Hematopoietic multipotent progenitor cell treated with erythropoietin and hydrocortisone succinate and interleukin-3 and kit ligand, for 8 days (in vitro differentiated cells): ENCODE data around the gene DIPK1C.
"Not testable (repeated sequence)": the region's sequence is repeated elsewhere in the genome, so short reads cannot be mapped to it uniquely, and the experiment has no call there.

Experiments used
- DNase-seq: peaks from one replicate; pipeline ENCODE4 v3.0.0-alpha.2; 2015

The DIPK1C gene

GRCh38 chr18:74457043-74457724 is at the start of gene DIPK1C:
TSS of gene DIPK1C (minus strand) at chr18:74457308. CDS start at chr18:74457259, 49 bp downstream.
- DNase-seq, result no peak

GRCh38 chr18:74506448-74507084 is 49.5 kb upstream of the DIPK1C start:
- DNase-seq, result no peak

GRCh38 chr18:74505776-74506175 is 48.7 kb upstream of the DIPK1C start:
- DNase-seq, result no peak

- DNase-seq, result no peak
Measured at GRCh38 chr18:74503137-74503536, 46.0 kb upstream of the DIPK1C start.

- no peak for DNase-seq
Measured at GRCh38 chr18:74501386-74501785, 44.3 kb upstream of the DIPK1C start.

- DNase-seq, result not testable (repeated sequence)
Measured at GRCh38 chr18:74500774-74501173, 43.7 kb upstream of the DIPK1C start.

- DNase-seq, result no peak
Measured at GRCh38 chr18:74500372-74500771, 43.3 kb upstream of the DIPK1C start.

GRCh38 chr18:74499633-74500032 is 42.5 kb upstream of the DIPK1C start:
- DNase-seq, result peak; percentile 83

- peak; percentile 77 for DNase-seq
Measured at GRCh38 chr18:74498712-74499627, 41.9 kb upstream of the DIPK1C start.

GRCh38 chr18:74497778-74498177 is 40.7 kb upstream of the DIPK1C start:
- DNase-seq, result no peak

GRCh38 chr18:74497324-74497676 is 40.2 kb upstream of the DIPK1C start:
- peak; percentile 15 for DNase-seq

GRCh38 chr18:74496508-74497323 is 39.6 kb upstream of the DIPK1C start:
- DNase-seq, result peak; percentile 59

GRCh38 chr18:74495581-74496507 is 38.7 kb upstream of the DIPK1C start, which contains the start of gene CNDP2:
TSS of gene CNDP2 (plus strand) at chr18:74496363. CDS start at chr18:74499974, 3,611 bp downstream.
- DNase-seq, result peak; percentile 99

GRCh38 chr18:74494514-74494913 is 37.4 kb upstream of the DIPK1C start:
- DNase-seq, result no peak

- peak; percentile 63 for DNase-seq
Measured at GRCh38 chr18:74493689-74494088, 36.6 kb upstream of the DIPK1C start.

- DNase-seq, result no peak
Measured at GRCh38 chr18:74492259-74492658, 35.2 kb upstream of the DIPK1C start.

- DNase-seq, result no peak
Measured at GRCh38 chr18:74489676-74490075, 32.6 kb upstream of the DIPK1C start.

GRCh38 chr18:74488864-74489263 is 31.8 kb upstream of the DIPK1C start:
- no peak for DNase-seq

- DNase-seq, result no peak
Measured at GRCh38 chr18:74488354-74488753, 31.2 kb upstream of the DIPK1C start.

- DNase-seq, result no peak
Measured at GRCh38 chr18:74486119-74486849, 29.2 kb upstream of the DIPK1C start.

- DNase-seq, result no peak
Measured at GRCh38 chr18:74482697-74483096, 25.6 kb upstream of the DIPK1C start.
